Chondrocyte (in vitro differentiated cells): ENCODE results near the gene MYO18B. TPM values are rescaled to one million over a fixed set of nuclear protein-coding genes. Genes with fewer than 3 reads are reported as not detected.

ENCODE experiments used
- DNase-seq: peaks from one replicate; pipeline ENCODE4 v3.0.0; 2021; ENCODE audit warnings: mixed read lengths, low spot score
- H3K27ac Mint-ChIP-seq: one replicate; pipeline ENCODE4 v1.8.0; 2021; ENCODE audit warnings: mild to moderate bottlenecking, moderate library complexity, mixed read lengths; ENCODE audit not compliant: unreplicated experiment
- H3K27me3 Mint-ChIP-seq: 2 replicates; pipeline ENCODE4 v1.8.0; 2021; ENCODE audit warnings: low read depth, mixed read lengths
- H3K36me3 Mint-ChIP-seq: 2 replicates; pipeline ENCODE4 v1.8.0; 2021; ENCODE audit warnings: low read depth, mixed read lengths
- H3K4me1 Mint-ChIP-seq: 2 replicates; pipeline ENCODE4 v1.8.0; 2021; ENCODE audit warnings: low read depth, mild to moderate bottlenecking, mixed read lengths
- H3K4me3 Mint-ChIP-seq: one replicate; pipeline ENCODE4 v1.8.0; 2021; ENCODE audit warnings: mild to moderate bottlenecking, moderate library complexity, mixed read lengths; ENCODE audit not compliant: unreplicated experiment
- H3K9me3 Mint-ChIP-seq: 2 replicates; pipeline ENCODE4 v1.8.0; 2021; ENCODE audit warnings: low read depth, mixed read lengths
- CTCF ChIP-seq: fragments of 200-600 bp; sonication (generic); IDR thresholded peaks from 2 replicates; pipeline ENCODE4 v1.5.0; 2021; ENCODE audit warnings: antibody characterized with exemption, mild to moderate bottlenecking, moderate library complexity
- total RNA-seq: library from RNA; stranded (reverse); gene quantifications from 3 replicates; pipeline ENCODE4 v1.2.1, GENCODE V29; 2021

MYO18B gene
- total RNA-seq, 1 donor from 2014 or later, result 0.20 TPM

GRCh38 chr22:25818541-25818940, 76.6 kb downstream of the MYO18B start:
- Mint-ChIP-seq H3K27me3 (peaks cover 44% of the 10 kb centered on the region), H3K4me1 (no peaks in the 10 kb centered on the region), H3K9me3 (peaks cover 9% of the 10 kb centered on the region), H3K4me3 (no peak overlapping the region), H3K36me3 (no peaks in the 10 kb centered on the region), H3K27ac (no peak overlapping the region)
- no peak for TF ChIP-seq CTCF
- no peak for DNase-seq

- no peaks in the 10 kb centered on the region for H3K36me3 Mint-ChIP-seq
- no peak overlapping the region for H3K27ac Mint-ChIP-seq
- peaks cover 51% of the 10 kb centered on the region for H3K27me3 Mint-ChIP-seq
- TF ChIP-seq CTCF, result no peak
- H3K4me1 Mint-ChIP-seq, result no peaks in the 10 kb centered on the region
- H3K4me3 Mint-ChIP-seq, result no peak overlapping the region
- peaks cover 9% of the 10 kb centered on the region for H3K9me3 Mint-ChIP-seq
- DNase-seq, result no peak
Observed at GRCh38 chr22:25822344-25822743, 80.4 kb downstream of the MYO18B start.

GRCh38 chr22:25823276-25823675, 81.3 kb downstream of the MYO18B start:
- TF ChIP-seq CTCF, result no peak
- no peak overlapping the region for H3K27ac Mint-ChIP-seq
- peaks cover 9% of the 10 kb centered on the region for H3K9me3 Mint-ChIP-seq
- peak; percentile 60 for DNase-seq
- H3K4me1 Mint-ChIP-seq, result no peaks in the 10 kb centered on the region
- H3K27me3 Mint-ChIP-seq, result peaks cover 42% of the 10 kb centered on the region
- H3K36me3 Mint-ChIP-seq, result no peaks in the 10 kb centered on the region
- H3K4me3 Mint-ChIP-seq, result no peak overlapping the region

- Mint-ChIP-seq H3K27ac (no peak overlapping the region), H3K4me3 (no peak overlapping the region), H3K27me3 (peaks cover 32% of the 10 kb centered on the region), H3K9me3 (peaks cover 8% of the 10 kb centered on the region), H3K36me3 (no peaks in the 10 kb centered on the region), H3K4me1 (no peaks in the 10 kb centered on the region)
- peak; percentile 9 for DNase-seq
- TF ChIP-seq CTCF, result no peak
Observed at GRCh38 chr22:25824828-25825423, 82.9 kb downstream of the MYO18B start.

GRCh38 chr22:25827415-25827814, 85.4 kb downstream of the MYO18B start:
- Mint-ChIP-seq H3K36me3 (no peaks in the 10 kb centered on the region), H3K4me1 (no peaks in the 10 kb centered on the region)
- TF ChIP-seq CTCF, result no peak

More at GRCh38 chr22:25827415-25827814, 85.4 kb downstream of the MYO18B start:
- DNase-seq, result no peak
- Mint-ChIP-seq H3K27me3 (peaks cover 24% of the 10 kb centered on the region), H3K4me3 (no peak overlapping the region), H3K27ac (no peak overlapping the region), H3K9me3 (peaks cover 11% of the 10 kb centered on the region)
